ENCODE results near the gene PKIG. TPM values are rescaled to one million over a fixed set of nuclear protein-coding genes. Genes with fewer than 3 reads are reported as not detected.
"Not testable (repeated sequence)": the region's sequence is repeated elsewhere in the genome, so short reads cannot be mapped to it uniquely, and the experiment has no call there.

PKIG gene
- total and polyA plus RNA-seq, 2 experiments from 2014 or later, result 29.7 to 33.2 TPM

DNA sequence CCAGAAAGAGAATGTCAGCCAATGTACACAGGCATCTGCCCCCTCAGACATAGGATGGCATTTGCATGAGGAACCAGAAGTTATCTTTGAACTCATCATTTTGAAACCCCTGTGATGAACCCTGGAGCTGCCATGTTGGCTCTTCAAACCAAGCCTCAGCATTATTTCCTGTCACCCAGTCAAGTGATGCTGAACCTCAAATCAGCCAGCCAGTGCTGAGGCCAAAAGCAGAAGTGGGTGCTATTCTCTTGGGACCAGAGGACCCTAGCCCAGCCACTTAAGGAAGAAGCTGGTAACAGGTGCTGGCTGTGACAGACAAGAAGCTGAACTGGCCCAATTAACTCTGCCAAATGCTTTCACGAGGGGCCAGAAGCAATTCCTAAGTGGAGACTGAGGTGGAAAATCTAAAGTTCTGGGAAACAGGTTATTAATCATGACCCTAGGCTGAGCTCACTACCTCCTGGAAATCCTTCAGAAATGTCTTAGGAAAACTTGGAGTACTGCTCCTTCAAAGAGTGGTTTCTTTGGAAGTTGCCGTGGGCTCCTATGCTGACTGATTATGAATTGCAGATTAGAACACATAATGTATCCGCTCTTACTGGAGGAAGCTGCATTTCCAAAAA is 4.0 kb downstream of the PKIG start:
- Histone ChIP-seq H3K4me2 (peak overlapping the region; percentile 69; the same call in 1 of the 2 replicates), H4K20me1 (replicated peaks; ENCODE audit: insufficient read depth) (no peaks in the 10 kb centered on the region; the same call in 1 of the 2 replicates), H3K9me2 (ENCODE audit: insufficient read depth) (no peaks in the 10 kb centered on the region), H3K27ac (ENCODE audit: low read depth) (no peak overlapping the region), H3F3A (replicated peaks; ENCODE audit: low read depth) (no peaks in the 10 kb centered on the region), H3K4me1 (ENCODE audit: insufficient read depth) (peaks cover 16% of the 10 kb centered on the region), H3K36me3 (ENCODE audit: insufficient read depth) (no peaks in the 10 kb centered on the region), H3K27me3 (ENCODE audit: insufficient read depth) (no peaks in the 10 kb centered on the region), H2AFZ (no peak overlapping the region), H3K4me3 (no peak overlapping the region; the same call in 1 of the 2 replicates), H3K79me2 (replicated peaks; ENCODE audit: insufficient read depth) (no peaks in the 10 kb centered on the region)
- no peak for ATAC-seq
- TF ChIP-seq, protein P1, sequence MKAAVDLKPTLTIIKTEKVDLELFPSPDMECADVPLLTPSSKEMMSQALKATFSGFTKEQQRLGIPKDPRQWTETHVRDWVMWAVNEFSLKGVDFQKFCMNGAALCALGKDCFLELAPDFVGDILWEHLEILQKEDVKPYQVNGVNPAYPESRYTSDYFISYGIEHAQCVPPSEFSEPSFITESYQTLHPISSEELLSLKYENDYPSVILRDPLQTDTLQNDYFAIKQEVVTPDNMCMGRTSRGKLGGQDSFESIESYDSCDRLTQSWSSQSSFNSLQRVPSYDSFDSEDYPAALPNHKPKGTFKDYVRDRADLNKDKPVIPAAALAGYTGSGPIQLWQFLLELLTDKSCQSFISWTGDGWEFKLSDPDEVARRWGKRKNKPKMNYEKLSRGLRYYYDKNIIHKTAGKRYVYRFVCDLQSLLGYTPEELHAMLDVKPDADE (IDR thresholded peaks at IDR 0.05), result no peak
- TF ChIP-seq ZNF114 (CRISPR knock-in tag; IDR thresholded peaks at IDR 0.05) (no peak), POLR2AphosphoS5 (IDR thresholded peaks at IDR 0.05; ENCODE audit: low read depth) (no peak)
- DNase-seq (ENCODE audit: low spot score), result no peak
- peaks cover 51% of the 10 kb centered on the region for H3K4me1 Mint-ChIP-seq
- no peak overlapping the region for H3K27ac Mint-ChIP-seq
- peaks cover 10% of the 10 kb centered on the region for H3K27me3 Mint-ChIP-seq (ENCODE audit: insufficient read depth, low read depth, poor library complexity)
- H3K9me3 Mint-ChIP-seq, result no peaks in the 10 kb centered on the region
- H3K4me3 Mint-ChIP-seq, result no peak overlapping the region
- no peaks in the 10 kb centered on the region for H3K36me3 Mint-ChIP-seq (ENCODE audit: low read depth)

DNA sequence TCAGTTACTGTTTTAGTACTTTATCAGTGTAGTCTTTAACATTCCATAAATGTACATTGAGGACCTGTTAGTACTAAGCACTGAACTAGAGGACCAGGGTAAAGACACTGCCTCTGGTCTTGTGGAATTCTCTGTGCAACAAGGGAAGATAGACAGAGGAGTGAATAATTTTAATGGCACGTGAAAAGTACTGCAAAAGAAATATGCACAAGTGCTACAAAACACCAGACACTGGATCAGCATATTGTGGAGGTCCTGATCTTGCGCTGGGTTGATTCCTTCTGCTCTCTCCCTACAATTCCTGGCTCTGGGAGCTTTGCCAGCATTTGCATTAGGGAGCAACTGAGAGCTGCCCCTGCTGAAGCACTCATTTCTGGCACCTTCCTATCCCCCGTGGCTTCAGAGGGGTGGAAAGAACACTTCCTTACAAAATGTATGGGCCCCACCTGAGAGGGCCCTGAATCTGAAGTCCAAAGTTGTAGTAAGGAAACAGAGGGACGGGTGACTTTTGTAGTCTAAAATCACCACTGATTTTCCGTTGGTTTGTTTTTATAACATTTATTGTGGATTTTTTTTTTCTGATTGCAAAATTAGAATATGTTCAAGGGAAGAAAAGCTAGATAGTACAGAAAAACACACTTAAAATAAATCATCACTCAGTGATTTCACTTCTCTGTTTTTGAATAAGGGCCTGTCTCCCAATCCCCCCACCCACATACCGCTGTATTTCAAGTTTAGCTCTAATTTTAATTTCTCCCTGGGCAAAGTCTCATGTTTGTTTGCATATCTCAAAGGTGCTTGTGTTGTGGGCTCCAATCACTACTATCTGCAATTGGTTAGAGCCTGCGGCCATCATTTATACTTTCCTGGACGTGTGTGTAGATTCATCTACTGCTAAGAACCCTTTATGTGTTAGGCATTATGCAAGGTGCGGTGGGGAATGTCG is 4.9 kb downstream of the PKIG start:
- Mint-ChIP-seq H3K9me3 (no peaks in the 10 kb centered on the region), H3K4me1 (peaks cover 43% of the 10 kb centered on the region), H3K4me3 (no peak overlapping the region), H3K36me3 (ENCODE audit: low read depth) (no peaks in the 10 kb centered on the region), H3K27ac (no peak overlapping the region), H3K27me3 (ENCODE audit: insufficient read depth, low read depth, poor library complexity) (peaks cover 10% of the 10 kb centered on the region)
- no peaks in the 10 kb centered on the region for H3K9me2 ChIP-seq (ENCODE audit: insufficient read depth)
- peaks cover 16% of the 10 kb centered on the region for H3K4me1 ChIP-seq (ENCODE audit: insufficient read depth)
- H3K27me3 ChIP-seq (ENCODE audit: insufficient read depth), result no peaks in the 10 kb centered on the region
- H3K4me3 ChIP-seq, result no peak overlapping the region
- DNase-seq (ENCODE audit: low spot score), result no peak
- ATAC-seq, result no peak
- TF ChIP-seq CREB1 (CRISPR knock-in tag; IDR thresholded peaks at IDR 0.05; ENCODE audit: low read depth), result no peak
- no peak for TF ChIP-seq ZNF331 (CRISPR knock-in tag; IDR thresholded peaks at IDR 0.05; ENCODE audit: low read depth)
- no peak for TF ChIP-seq ZNF114 (CRISPR knock-in tag; IDR thresholded peaks at IDR 0.05)
- no peak for TF ChIP-seq EZH2phosphoT487 (IDR thresholded peaks at IDR 0.05; ENCODE audit: unreplicated experiment)
- TF ChIP-seq, protein P2, sequence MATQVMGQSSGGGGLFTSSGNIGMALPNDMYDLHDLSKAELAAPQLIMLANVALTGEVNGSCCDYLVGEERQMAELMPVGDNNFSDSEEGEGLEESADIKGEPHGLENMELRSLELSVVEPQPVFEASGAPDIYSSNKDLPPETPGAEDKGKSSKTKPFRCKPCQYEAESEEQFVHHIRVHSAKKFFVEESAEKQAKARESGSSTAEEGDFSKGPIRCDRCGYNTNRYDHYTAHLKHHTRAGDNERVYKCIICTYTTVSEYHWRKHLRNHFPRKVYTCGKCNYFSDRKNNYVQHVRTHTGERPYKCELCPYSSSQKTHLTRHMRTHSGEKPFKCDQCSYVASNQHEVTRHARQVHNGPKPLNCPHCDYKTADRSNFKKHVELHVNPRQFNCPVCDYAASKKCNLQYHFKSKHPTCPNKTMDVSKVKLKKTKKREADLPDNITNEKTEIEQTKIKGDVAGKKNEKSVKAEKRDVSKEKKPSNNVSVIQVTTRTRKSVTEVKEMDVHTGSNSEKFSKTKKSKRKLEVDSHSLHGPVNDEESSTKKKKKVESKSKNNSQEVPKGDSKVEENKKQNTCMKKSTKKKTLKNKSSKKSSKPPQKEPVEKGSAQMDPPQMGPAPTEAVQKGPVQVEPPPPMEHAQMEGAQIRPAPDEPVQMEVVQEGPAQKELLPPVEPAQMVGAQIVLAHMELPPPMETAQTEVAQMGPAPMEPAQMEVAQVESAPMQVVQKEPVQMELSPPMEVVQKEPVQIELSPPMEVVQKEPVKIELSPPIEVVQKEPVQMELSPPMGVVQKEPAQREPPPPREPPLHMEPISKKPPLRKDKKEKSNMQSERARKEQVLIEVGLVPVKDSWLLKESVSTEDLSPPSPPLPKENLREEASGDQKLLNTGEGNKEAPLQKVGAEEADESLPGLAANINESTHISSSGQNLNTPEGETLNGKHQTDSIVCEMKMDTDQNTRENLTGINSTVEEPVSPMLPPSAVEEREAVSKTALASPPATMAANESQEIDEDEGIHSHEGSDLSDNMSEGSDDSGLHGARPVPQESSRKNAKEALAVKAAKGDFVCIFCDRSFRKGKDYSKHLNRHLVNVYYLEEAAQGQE (IDR thresholded peaks at IDR 0.05; ENCODE audit: unreplicated experiment), result no peak
- TF ChIP-seq, protein P3, sequence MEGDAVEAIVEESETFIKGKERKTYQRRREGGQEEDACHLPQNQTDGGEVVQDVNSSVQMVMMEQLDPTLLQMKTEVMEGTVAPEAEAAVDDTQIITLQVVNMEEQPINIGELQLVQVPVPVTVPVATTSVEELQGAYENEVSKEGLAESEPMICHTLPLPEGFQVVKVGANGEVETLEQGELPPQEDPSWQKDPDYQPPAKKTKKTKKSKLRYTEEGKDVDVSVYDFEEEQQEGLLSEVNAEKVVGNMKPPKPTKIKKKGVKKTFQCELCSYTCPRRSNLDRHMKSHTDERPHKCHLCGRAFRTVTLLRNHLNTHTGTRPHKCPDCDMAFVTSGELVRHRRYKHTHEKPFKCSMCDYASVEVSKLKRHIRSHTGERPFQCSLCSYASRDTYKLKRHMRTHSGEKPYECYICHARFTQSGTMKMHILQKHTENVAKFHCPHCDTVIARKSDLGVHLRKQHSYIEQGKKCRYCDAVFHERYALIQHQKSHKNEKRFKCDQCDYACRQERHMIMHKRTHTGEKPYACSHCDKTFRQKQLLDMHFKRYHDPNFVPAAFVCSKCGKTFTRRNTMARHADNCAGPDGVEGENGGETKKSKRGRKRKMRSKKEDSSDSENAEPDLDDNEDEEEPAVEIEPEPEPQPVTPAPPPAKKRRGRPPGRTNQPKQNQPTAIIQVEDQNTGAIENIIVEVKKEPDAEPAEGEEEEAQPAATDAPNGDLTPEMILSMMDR (conservative IDR thresholded peaks at IDR 0.05; ENCODE audit: low read depth in 2 of 2), result no peak
- no peak for TF ChIP-seq EZH2 (IDR thresholded peaks at IDR 0.05; ENCODE audit: low read depth, unreplicated experiment)
- no peak overlapping the region for H2AFZ ChIP-seq
- H4K20me1 ChIP-seq (replicated peaks; ENCODE audit: insufficient read depth), result no peaks in the 10 kb centered on the region; the same call in 1 of the 2 replicates
- no peaks in the 10 kb centered on the region for H3K36me3 ChIP-seq (ENCODE audit: insufficient read depth)
- H3K4me2 ChIP-seq, result no peak overlapping the region
- no peaks in the 10 kb centered on the region for H3F3A ChIP-seq (replicated peaks; ENCODE audit: low read depth)
- H3K79me2 ChIP-seq (replicated peaks; ENCODE audit: insufficient read depth), result no peaks in the 10 kb centered on the region
- no peak overlapping the region for H3K27ac ChIP-seq (ENCODE audit: low read depth)

DNA sequence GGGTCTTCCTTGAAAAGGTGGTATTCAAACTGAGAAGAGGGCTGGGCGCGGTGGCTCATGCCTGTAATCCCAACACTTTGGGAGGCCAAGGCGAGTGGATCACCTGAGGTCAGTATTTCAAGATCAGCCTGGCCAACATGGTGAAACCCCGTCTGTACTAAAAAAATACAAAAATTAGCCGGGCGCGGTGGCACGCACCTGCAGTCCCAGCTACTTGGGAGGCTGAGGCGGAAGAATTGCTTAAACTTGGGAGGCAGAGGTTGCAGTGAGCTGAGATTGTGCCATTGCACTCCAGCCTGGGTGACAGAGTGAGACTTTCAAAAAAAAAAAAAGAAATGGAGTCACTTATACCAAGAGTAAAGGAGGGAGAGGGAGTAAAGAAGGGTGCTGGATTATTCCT is 5.9 kb downstream of the PKIG start:
- Mint-ChIP-seq H3K4me1 (peaks cover 41% of the 10 kb centered on the region), H3K27me3 (ENCODE audit: insufficient read depth, low read depth, poor library complexity) (peaks cover 10% of the 10 kb centered on the region)
- not testable (repeated sequence) for DNase-seq (ENCODE audit: low spot score); H3K27me3 ChIP-seq (ENCODE audit: insufficient read depth); H3K27ac ChIP-seq (ENCODE audit: low read depth); ATAC-seq; H4K20me1 ChIP-seq (replicated peaks; ENCODE audit: insufficient read depth); H3K79me2 ChIP-seq (replicated peaks; ENCODE audit: insufficient read depth); H3K4me3 ChIP-seq; H3K27ac Mint-ChIP-seq; H3K4me2 ChIP-seq; H3K9me3 Mint-ChIP-seq; H3K36me3 Mint-ChIP-seq (ENCODE audit: low read depth); H3F3A ChIP-seq (replicated peaks; ENCODE audit: low read depth); H3K9me2 ChIP-seq (ENCODE audit: insufficient read depth); H2AFZ ChIP-seq; H3K36me3 ChIP-seq (ENCODE audit: insufficient read depth); H3K4me3 Mint-ChIP-seq
- H3K4me1 ChIP-seq (ENCODE audit: insufficient read depth), result peaks cover 16% of the 10 kb centered on the region

All from GM23338 (cell line).